ENCODE results near the gene TMEM18.

TMEM18 gene

DNA sequence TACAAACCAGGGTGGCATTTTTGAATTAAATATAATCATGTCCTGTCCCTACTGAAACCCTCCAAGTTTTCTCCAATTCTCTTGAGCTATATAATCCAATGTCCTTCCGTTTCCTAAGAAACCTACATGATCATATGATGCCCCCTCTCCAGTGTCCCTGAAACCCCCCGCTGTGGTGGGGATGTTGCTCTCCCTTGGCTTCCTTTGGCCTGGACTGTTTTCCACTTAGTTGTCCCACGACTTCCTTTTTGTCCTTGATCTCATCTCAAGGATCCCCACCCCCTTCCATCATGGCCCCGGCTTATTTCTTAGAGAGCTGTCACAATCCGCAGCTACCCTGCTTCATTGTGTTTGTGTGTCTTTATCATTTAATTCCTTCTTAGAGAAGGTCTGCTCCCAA is 43.8 kb downstream of the TMEM18 start:
- no peak for DNase-seq

GRCh38 chr2:632471-632870 is 44.7 kb downstream of the TMEM18 start:
- no peak for DNase-seq

DNA sequence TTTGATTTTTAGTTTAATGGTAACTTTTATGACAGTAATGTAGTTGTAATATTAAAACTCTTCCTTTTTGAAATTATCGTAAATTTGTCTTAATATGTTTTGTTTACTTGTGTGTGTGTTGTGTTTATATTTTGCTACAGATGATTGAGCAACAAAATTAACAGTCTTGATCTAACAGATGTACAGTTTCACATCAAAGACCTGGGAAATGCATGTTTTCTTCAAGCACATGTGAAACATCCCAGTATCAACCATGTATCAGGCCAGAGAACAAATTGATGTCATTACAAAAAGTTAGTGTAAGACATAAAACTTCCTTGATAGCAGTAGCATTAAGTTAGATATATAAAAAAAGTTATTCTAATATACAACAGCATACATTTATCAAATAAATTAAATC is 45.5 kb downstream of the TMEM18 start:
- DNase-seq: no peak

DNA sequence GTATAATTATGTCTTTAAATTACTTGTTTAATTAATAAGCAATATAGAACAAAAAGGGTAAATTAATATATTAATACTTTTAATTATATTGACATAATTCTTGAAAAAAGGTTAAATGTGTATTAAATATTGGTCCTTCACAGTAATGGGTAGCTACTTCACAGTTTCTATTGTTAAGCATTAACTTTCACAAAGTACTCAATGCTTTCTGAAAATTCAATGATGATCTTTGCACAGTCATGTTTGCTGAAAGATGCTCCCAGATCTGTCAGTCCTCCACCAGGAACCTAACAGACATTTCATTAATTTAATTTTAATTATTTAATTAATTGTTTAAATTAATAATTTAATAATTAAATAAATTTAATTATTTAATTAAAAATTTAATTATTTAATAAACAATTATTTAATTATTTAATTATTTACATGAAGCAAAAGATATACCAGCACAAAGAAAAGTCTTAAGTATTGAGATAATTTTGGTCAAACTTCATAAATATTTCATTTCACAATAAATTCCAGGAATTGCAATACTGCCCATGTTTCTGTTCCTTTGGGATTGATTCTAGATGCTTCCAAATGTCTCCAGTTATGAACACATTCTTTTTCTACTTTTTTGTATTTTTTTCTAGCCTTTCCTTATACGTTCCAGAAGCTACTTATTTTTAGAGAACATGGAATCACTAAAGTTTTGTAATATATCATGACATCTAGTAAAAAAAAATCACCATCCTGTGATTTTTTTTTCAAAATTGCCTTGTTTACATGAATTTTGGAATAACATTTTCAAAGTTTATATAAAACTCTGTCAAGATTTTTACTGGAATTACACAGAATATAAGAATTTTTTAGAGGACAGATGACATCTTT is 46.5 kb downstream of the TMEM18 start:
- no peak for DNase-seq

DNA sequence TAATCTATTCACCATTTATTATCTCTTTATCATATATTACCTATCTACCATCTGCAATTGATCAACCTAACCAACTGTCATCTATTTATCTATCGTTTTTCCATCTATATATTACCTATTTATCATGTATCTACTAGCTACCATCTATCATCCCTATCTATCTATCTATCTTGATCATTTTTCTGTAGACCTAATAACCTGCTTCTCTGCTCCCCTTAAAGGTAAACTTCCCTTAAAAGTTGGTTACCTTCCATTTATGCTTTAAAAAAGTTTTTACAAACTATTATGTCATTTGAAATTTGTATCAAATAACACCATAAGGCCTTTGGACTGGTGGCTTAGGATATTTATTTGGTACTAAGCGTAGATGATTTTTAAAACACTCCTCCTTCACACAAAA is 47.2 kb downstream of the TMEM18 start:
- no peak for DNase-seq

DNA sequence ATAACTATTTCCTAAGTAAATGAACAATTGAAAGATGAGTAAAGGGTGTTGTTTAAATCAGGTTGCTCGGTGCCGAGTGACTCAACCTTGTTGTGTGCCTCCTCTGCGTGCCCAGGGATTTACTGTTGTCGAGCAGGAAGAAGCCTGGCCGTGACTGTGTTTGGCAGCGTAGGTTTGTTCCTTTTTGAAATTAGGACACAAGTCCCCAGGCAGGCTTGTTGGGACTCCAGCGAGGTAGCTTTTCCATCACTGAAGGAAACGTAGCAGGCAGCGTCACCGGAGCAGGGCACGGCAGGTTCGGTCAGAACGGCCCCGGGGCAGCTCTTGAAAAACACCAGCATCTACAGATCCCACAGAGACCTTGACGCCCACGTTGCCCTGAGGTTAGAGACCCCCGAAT is 48.6 kb downstream of the TMEM18 start:
- no peak for DNase-seq

DNA sequence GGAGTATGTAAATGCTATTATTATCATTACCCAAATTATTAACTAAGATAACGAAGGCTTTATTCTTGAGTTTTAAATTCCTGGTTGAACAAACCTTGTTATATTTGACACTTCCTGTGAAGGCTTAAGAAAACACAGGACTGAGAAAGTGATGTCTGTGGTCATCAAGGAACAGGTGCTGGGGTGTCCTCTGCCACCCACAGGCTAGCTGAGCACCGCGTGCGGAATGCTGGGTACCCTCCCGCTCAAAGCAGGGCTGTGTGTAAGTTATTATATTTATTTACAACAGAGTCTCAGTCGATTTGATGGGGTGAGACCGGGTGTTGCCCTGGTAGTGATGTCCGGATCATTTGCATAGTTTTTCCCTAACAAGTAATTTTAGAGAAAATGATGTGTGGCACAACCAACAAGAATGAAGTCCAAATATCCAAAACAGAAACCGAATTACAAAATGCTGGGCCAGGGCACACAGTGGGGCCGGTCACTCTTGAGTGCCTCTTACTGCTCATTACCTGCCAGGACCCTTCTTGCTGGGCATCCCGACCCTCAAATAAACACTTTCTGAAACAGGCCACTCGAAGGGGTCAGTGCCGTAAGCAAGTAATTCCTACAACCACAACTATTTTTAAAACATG is 49.2 kb downstream of the TMEM18 start:
- no peak for DNase-seq

DNA sequence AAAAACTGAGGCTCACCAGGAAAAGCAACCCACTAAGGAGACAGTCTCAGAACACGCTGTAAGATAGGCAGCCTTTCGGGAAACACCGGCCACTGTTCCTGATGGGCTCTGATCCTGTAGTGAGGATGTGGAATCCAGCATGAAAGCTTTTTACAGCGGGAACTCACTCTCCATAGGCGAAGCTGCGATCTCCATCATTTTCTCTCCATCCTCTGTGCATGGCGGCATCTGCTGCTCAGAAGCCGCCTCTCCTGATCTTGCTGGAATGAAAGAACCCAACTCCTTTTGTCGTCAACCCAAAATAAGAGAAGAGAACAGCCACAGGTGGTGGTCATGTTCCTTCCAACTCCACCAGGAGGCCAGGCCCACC is 49.9 kb downstream of the TMEM18 start:
- no peak for DNase-seq

- no peak for DNase-seq
Measured at GRCh38 chr2:626491-627339, 50.5 kb downstream of the TMEM18 start.

GRCh38 chr2:625415-626333 is 51.5 kb downstream of the TMEM18 start:
- DNase-seq: no peak

DNA sequence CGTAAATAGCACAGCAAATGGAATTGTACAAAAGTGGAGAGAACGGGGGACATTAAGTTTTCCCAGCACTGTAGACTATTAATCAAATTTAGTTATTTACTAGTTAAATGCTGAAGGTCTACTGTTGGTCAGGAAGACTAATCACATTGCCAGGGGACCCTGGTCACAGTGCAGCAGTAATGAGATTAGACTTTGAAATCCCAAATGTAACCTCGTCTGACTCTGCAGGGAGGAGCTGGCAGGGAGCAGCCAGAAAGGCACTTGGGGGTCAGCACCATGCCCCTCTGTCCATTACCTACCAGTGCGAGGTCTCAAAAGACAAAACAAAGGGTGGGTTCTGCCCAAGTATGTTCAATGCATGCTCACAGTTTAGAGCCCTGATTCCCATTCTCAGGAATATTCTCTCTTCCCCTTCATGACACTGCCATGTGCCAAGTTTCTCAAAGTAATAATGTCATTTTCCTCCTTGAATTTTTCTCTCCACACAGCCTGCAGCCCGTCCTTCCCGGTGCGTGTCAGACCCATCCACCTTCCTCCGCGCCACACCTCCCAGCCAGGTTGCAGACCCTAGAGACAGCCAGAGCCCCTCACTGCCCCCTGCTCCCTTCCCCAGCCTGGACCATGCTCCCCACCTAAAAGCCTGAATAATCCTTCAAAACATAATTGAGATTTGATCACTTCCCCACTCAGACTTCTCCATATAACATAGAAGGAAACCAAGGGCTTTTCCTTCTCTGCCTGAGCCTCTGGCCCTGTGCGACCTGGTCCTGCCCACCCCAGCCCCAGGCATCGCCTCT is 52.5 kb downstream of the TMEM18 start:
- no peak for DNase-seq

DNA sequence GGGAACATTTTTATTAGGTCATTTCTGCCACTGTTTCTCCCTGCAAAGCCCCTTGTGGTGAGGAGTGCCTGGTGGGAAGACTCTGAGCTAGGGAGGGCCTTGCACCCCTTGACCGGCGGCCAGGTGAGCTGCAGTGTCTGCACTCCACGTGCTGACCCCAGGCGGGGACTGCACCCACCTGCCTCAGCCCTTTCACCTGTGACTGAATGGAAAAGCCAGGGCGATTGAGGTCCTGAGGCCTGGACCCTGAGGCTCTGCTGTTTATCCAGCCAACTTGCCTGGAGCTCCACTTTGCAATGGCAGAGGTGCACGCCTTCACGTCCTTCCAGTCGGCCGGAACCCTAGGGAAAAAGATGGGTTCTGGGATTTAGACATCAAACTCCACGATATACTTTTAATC is 53.1 kb downstream of the TMEM18 start:
- DNase-seq: no peak

- DNase-seq: no peak
Measured at GRCh38 chr2:623130-623922, 53.9 kb downstream of the TMEM18 start.

DNA sequence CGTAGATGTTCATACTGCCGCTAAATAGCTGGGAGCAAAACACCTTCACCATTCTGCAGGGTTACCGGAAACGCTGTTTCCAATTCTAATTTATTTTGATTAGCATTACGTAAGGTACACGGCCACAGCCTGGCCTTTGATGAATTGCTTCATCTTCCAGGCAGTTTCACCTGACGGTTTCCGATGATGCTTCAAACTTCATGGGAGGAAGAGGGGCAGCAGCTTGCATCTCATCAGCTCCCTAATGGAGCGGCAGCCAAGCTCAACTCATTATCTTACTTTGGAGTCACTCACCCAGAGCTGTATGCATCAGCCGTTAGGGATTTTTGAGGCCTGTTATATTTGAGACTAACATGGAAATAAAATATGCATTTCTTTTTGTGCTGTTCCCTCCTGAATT is 54.8 kb downstream of the TMEM18 start:
- no peak for DNase-seq

- DNase-seq: no peak
Measured at GRCh38 chr2:621303-622099, 55.7 kb downstream of the TMEM18 start.

- no peak for DNase-seq
Measured at GRCh38 chr2:620471-621302, 56.5 kb downstream of the TMEM18 start.

- DNase-seq: no peak
Measured at GRCh38 chr2:620004-620403, 57.2 kb downstream of the TMEM18 start.

- DNase-seq: no peak
Measured at GRCh38 chr2:618422-618990, 58.7 kb downstream of the TMEM18 start.

DNA sequence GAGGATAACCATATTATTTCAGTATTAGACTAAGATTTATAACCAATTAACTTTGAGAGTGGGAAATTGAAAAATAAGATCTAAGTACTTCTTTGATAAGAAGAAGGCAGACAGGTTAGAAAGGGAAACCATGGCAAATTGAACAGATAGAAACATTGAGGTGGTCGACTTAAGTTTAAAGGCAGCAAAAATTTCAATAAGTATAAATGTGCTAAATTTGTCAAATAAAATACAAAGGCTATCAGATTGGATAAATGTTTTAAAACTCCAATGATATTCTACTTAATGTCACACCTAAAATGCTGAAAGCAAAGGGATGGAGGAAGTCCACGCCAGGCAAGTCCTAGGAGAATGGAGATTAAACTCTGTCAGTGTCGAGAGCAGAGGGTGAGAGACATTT is 59.2 kb downstream of the TMEM18 start:
- DNase-seq: no peak

All from NCI-H446 treated with DMSO at 0.1 percent for 48 hours (cell line).